GM12878 (cell line): ENCODE results near the gene ELFN2. TPM values are rescaled to one million over a fixed set of nuclear protein-coding genes. Genes with fewer than 3 reads are reported as not detected.

Experiments used
- ATAC-seq: fragments of 200-7000 bp; cut with Tn5 transposase; 3 replicates; pipeline ENCODE4 v1.9.1; 2020; ENCODE audit warnings: mild to moderate bottlenecking, moderate library complexity
- BruUV-seq: library from RNA; stranded (reverse); fragments of 400-500 nt; replicated peaks from 2 replicates; lab custom pipeline; 2021; lab: Mats Ljungman, UMichigan
- CTCF ChIA-PET: fragments of 300-600 bp; sonication (Branson Sonifier 250); formaldehyde crosslinking; extraction: SDS; loops from one replicate; lab custom pipeline; 2021; ENCODE audit warnings: inconsistent platforms; lab: Yijun Ruan, JAX
- POLR2A ChIA-PET: fragments of 350-600 bp; formaldehyde crosslinking; extraction: SDS; loops from one replicate; lab custom pipeline; 2021; ENCODE audit warnings: inconsistent platforms; lab: Charles Lee
- RAD21 ChIA-PET: fragments of 300-600 bp; sonication (Branson Sonifier 250); formaldehyde crosslinking; loops from one replicate; lab custom pipeline; 2023; ENCODE audit warnings: antibody characterized with exemption; ENCODE audit not compliant: unreplicated experiment; lab: Charles Lee
- SMC1A ChIA-PET: fragments of 300-600 bp; sonication (Branson Sonifier 250); formaldehyde crosslinking; loops from one replicate; lab custom pipeline; 2023; ENCODE audit not compliant: unreplicated experiment, uncharacterized antibody; lab: Charles Lee
- DNase-seq: peaks from one replicate; pipeline ENCODE4 v3.0.0-alpha.2; 2011; ENCODE audit warnings: low read depth, low spot score
- FAIRE-seq: peaks from 3 replicates; lab custom pipeline; 2011; peaks lifted over from hg19 to GRCh38; lab: Jason Lieb, UNC
- H2AFZ ChIP-seq: 2 replicates; pipeline ENCODE4 v1.6.0; 2011; ENCODE audit warnings: low read depth, low read length, control low read depth; ENCODE audit not compliant: control insufficient read depth
- H3K27ac ChIP-seq: 2 replicates; pipeline ENCODE4 v1.5.1; 2011; ENCODE audit warnings: control low read depth; ENCODE audit not compliant: control insufficient read depth, insufficient read depth
- H3K27me3 ChIP-seq, 2 experiments: replicated peaks in 1 of 2; 2 replicates each; pipeline versions ENCODE4 v1.6.0 to v1.6.1; 2011; ENCODE audit warnings: low read length in 1 of 2; ENCODE audit not compliant: control insufficient read depth in 2 of 2, insufficient read depth in 2 of 2
- H3K36me3 ChIP-seq, 2 experiments: 2 replicates each; pipeline ENCODE4 v1.5.1; 2011; ENCODE audit warnings: low read length in 1 of 2; ENCODE audit not compliant: control insufficient read depth in 2 of 2, insufficient read depth in 2 of 2
- H3K4me1 ChIP-seq: 2 replicates; pipeline ENCODE4 v1.6.1; 2011; ENCODE audit warnings: mild to moderate bottlenecking, low read length, moderate library complexity, mixed read lengths; ENCODE audit not compliant: control insufficient read depth, insufficient read depth
- H3K4me2 ChIP-seq: 2 replicates; pipeline ENCODE4 v1.6.0; 2011; ENCODE audit warnings: control low read depth; ENCODE audit not compliant: control insufficient read depth, insufficient read depth
- H3K4me3 ChIP-seq: fragments of 200-600 bp; sonication (generic); 2 replicates; pipeline ENCODE4 v1.5.1; 2016
- H3K79me2 ChIP-seq: 2 replicates; pipeline ENCODE4 v1.6.0; 2011; ENCODE audit warnings: low read length; ENCODE audit not compliant: control insufficient read depth, insufficient read depth
- H3K9ac ChIP-seq: 2 replicates; pipeline ENCODE4 v1.8.0; 2011; ENCODE audit warnings: low read length, control low read depth, mixed read lengths; ENCODE audit not compliant: control insufficient read depth, insufficient read depth
- H3K9me3 ChIP-seq: replicated peaks from 3 replicates; pipeline ENCODE4 v1.5.1; 2011; ENCODE audit warnings: mild to moderate bottlenecking, low read length; ENCODE audit not compliant: control insufficient read depth, insufficient read depth
- H4K20me1 ChIP-seq: 2 replicates; pipeline ENCODE4 v1.6.0; 2011; ENCODE audit not compliant: control insufficient read depth, insufficient read depth
- ATF7 ChIP-seq: fragments of 450-650 bp; IDR thresholded peaks from 2 replicates; pipeline ENCODE4 v1.6.1; 2016; ENCODE audit warnings: low read depth, mild to moderate bottlenecking
- E2F4 ChIP-seq: IDR thresholded peaks from 2 replicates; pipeline ENCODE4 v1.6.1; 2012; ENCODE audit warnings: low read depth, low read length, improper control_type of control experiment
- EED ChIP-seq: sonication (generic); IDR thresholded peaks from 2 replicates; pipeline ENCODE4 v1.6.1; 2016; ENCODE audit warnings: antibody characterized with exemption, low read depth
- EZH2 ChIP-seq: IDR thresholded peaks from 2 replicates; pipeline ENCODE4 v1.6.1; 2012; ENCODE audit warnings: low read depth, mild to moderate bottlenecking, control low read depth, inconsistent platforms, low read length, borderline replicate concordance; ENCODE audit not compliant: control insufficient read depth
- FOS ChIP-seq: IDR thresholded peaks from 3 replicates; pipeline ENCODE4 v1.6.1; 2011; ENCODE audit warnings: borderline replicate concordance; ENCODE audit not compliant: insufficient read length; ENCODE audit errors: extremely low read depth
- HCFC1 ChIP-seq: fragments of 150-350 bp; IDR thresholded peaks from 2 replicates; pipeline ENCODE4 v1.6.1; 2014; ENCODE audit warnings: low read length
- PAX5 ChIP-seq: IDR thresholded peaks from 2 replicates; pipeline ENCODE4 v1.6.1; 2011; ENCODE audit warnings: low read depth, low read length, borderline replicate concordance
- PKNOX1 ChIP-seq: fragments of 450-650 bp; IDR thresholded peaks from 2 replicates; pipeline ENCODE4 v1.6.1; 2016; ENCODE audit warnings: mild to moderate bottlenecking
- RAD51 ChIP-seq: fragments of 450-650 bp; IDR thresholded peaks from 2 replicates; pipeline ENCODE4 v1.6.1; 2016; ENCODE audit warnings: moderate library complexity, mild to moderate bottlenecking, inconsistent platforms
- RUNX3 ChIP-seq: IDR thresholded peaks from 2 replicates; pipeline ENCODE4 v1.6.1; 2012; ENCODE audit warnings: low read length, inconsistent platforms
- TCF7 ChIP-seq: IDR thresholded peaks from 2 replicates; pipeline ENCODE4 v1.6.1; 2014; ENCODE audit warnings: antibody characterized with exemption, borderline replicate concordance
- WGBS: methylation state at CpG from one replicate; pipeline ENCODE4 v1.1.6; 2016; ENCODE audit warnings: low lambda C conversion rate; ENCODE audit not compliant: insufficient replicate concordance, insufficient coverage; ENCODE audit errors: missing lambda C conversion rate; 5-methylcytosine and 5-hydroxymethylcytosine counted together
- in situ Hi-C: fragments of 300-500 bp; cut with MboI; formaldehyde crosslinking; loops from 9 replicates; pipeline ENCODE4 v1.14.3; 2018; ENCODE audit warnings: mixed read lengths
- intact Hi-C: fragments of 100-400 bp; cut with micrococcal nuclease; formaldehyde crosslinking; loops from one replicate; pipeline ENCODE4 v1.14.2; 2022; ENCODE audit not compliant: unreplicated experiment
- polyA plus RNA-seq, 11 experiments: library from polyadenylated mRNA; depleted of rRNA in 4 of 11; unstranded in 6 of 11; stranded (reverse) in 5 of 11; fragments of >200 nt; fragmentation: Nextera tagmentation in 4 of 11; fragmentation: Illumina TruSeq in 1 of 11; extraction: Ambion mirVana in 4 of 11; extraction: Trizol in 1 of 11; gene quantifications; 1 replicate in 1 of 11; 2 replicates in 10 of 11; pipeline versions ENCODE4 v1.2.1 to v1.2.3, GENCODE V29; 2011 to 2016; ENCODE audit warnings: inconsistent platforms in 2 of 11, missing spikeins in 2 of 11, low read depth in 1 of 11
- total RNA-seq, 4 experiments: library from RNA; depleted of rRNA in 3 of 4; stranded (reverse); fragments of >200 nt in 3 of 4; fragmentation: Illumina TruSeq in 1 of 4; extraction: Trizol in 1 of 4; gene quantifications; 2 replicates each; pipeline versions ENCODE4 v1.2.1 to v1.2.3, GENCODE V29; 2013 to 2021

The ELFN2 gene
- total and polyA plus RNA-seq, 10 of the 15 experiments (the other 5 are each of a cell fraction or from before 2014, with no cell fraction given), result 0.03 to 0.05 TPM; not detected in 8

GRCh38 chr22:37358917-37359316 lies 68.4 kb downstream of the ELFN2 start:
- no TSS peak for BruUV-seq
- ChIA-PET RAD21 (no interaction called here), CTCF (no interaction called here), SMC1A (no interaction called here), POLR2A (no interaction called here)
- no peak for TF ChIP-seq RAD51
- TF ChIP-seq TCF7, result no peak
- no peak for TF ChIP-seq PKNOX1
- no peak for TF ChIP-seq ATF7
- TF ChIP-seq EED, result no peak
- TF ChIP-seq E2F4, result no peak
- TF ChIP-seq PAX5, result no peak
- no peak for TF ChIP-seq EZH2
- no peak for TF ChIP-seq RUNX3
- no peak for TF ChIP-seq HCFC1
- no peak for TF ChIP-seq FOS
- H3K4me3 ChIP-seq, result no peak overlapping the region
- no peaks in the 10 kb centered on the region for H4K20me1 ChIP-seq
- no peak for FAIRE-seq
- H3K27ac ChIP-seq, result no peak overlapping the region
- no peaks in the 10 kb centered on the region for H3K9me3 ChIP-seq
- H2AFZ ChIP-seq, result no peak overlapping the region
- no peak for ATAC-seq
- H3K79me2 ChIP-seq, result no peaks in the 10 kb centered on the region
- peaks cover 2% of the 10 kb centered on the region in 2 experiments; a peak in 2 of 4 replicates for H3K27me3 ChIP-seq
- H3K4me1 ChIP-seq, result no peaks in the 10 kb centered on the region
- in situ Hi-C loops (no loop called here), intact Hi-C loops (no loop called here)
- 17% methylated on average over 8 of the region's 8 CpGs for WGBS
- DNase-seq, result no peak
- no peak overlapping the region for H3K9ac ChIP-seq
- H3K36me3 ChIP-seq, result no peaks in the 10 kb centered on the region
- no peak overlapping the region for H3K4me2 ChIP-seq
